Measurements from ENCODE around the gene CBR1. TPM values are rescaled to one million over a fixed set of nuclear protein-coding genes. Genes with fewer than 3 reads are reported as not detected.
A peak's percentile ranks its signal among the peaks of the same experiment; 100 is the strongest.

The CBR1 gene
- total and polyA plus RNA-seq, 10 of the 15 experiments (the other 5 are each of a cell fraction or from before 2014, with no cell fraction given): 16.9 to 138 (median 57.4) TPM

DNA sequence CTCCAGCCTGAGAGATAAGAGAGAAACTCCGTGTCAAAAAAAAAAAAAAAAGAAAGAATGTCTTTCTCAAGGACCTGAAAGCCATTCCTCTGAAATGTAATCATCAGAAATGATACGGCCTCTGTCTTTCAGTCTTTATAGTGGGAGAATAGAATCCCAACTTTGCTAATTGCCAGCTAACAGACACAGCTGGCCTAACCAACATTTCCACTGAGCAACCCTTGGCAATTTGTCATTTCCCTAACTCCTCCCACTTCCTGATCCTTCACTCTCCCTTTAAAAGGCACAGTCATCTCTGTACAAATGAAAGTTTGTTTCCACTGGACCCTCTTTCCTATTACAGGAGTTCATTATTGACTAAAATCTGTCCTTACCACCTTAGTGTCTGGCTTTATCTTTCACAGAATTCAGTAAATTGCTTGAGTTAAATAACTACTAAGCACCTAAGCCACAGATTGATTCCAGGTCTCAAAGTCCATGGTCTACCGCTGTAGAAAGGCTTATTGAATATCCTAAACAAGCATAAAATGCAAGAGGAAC, 4.3 kb upstream of the CBR1 start:
- FAIRE-seq (no peak), DNase-seq (ENCODE audit: low read depth, low spot score) (no peak), ATAC-seq (no peak)
- Histone ChIP-seq H4K20me1 (ENCODE audit: control insufficient read depth, insufficient read depth) (no peaks in the 10 kb centered on the region), H3K27me3 (replicated peaks in 1 of 2; ENCODE audit: control insufficient read depth in 2 of 2, insufficient read depth in 2 of 2, low read length in 1 of 2) (no peaks in the 10 kb centered on the region), H2AFZ (ENCODE audit: control insufficient read depth, low read depth, low read length) (peak overlapping the region; percentile 20; the same call in 1 of the 2 replicates), H3K36me3 (ENCODE audit: control insufficient read depth in 2 of 2, insufficient read depth in 2 of 2, low read length in 1 of 2) (no peaks in the 10 kb centered on the region), H3K9ac (ENCODE audit: control insufficient read depth, insufficient read depth, low read length) (no peak overlapping the region), H3K4me1 (ENCODE audit: control insufficient read depth, insufficient read depth, low read length) (peaks cover 4% of the 10 kb centered on the region), H3K4me2 (ENCODE audit: control insufficient read depth, insufficient read depth) (no peak overlapping the region), H3K79me2 (ENCODE audit: control insufficient read depth, insufficient read depth, low read length) (peaks cover 5% of the 10 kb centered on the region), H3K4me3 (no peak overlapping the region), H3K9me3 (replicated peaks; ENCODE audit: control insufficient read depth, insufficient read depth, low read length) (peaks cover 6% of the 10 kb centered on the region), H3K27ac (ENCODE audit: control insufficient read depth, insufficient read depth) (no peak overlapping the region)
- ChIA-PET SMC1A (ENCODE audit: uncharacterized antibody, unreplicated experiment) (interaction anchor here (1.2 kb wide), 1 partner anchor 38 kb away, joined by 3 read pairs; no protein-coding TSS in a partner anchor), CTCF (interaction anchor here (0.6 to 0.7 kb wide), 2 partner anchors 42 to 752 kb away, joined by 3 read pairs; no protein-coding TSS in a partner anchor), POLR2A (interaction anchor here (0.5 kb wide), 1 partner anchor 424 kb away, joined by 5 read pairs; no protein-coding TSS in a partner anchor), RAD21 (ENCODE audit: unreplicated experiment) (no interaction called here)
- in situ Hi-C loops (cut with MboI): no loop called here
- intact Hi-C loops (cut with micrococcal nuclease; ENCODE audit: unreplicated experiment): no loop called here
- WGBS (ENCODE audit: insufficient coverage, insufficient replicate concordance, low lambda C conversion rate, missing lambda C conversion rate): 71% methylated on average over 2 of the region's 3 CpGs
- BruUV-seq (replicated peaks): no TSS peak
- TF ChIP-seq ZNF217 (IDR thresholded peaks at IDR 0.05) (no peak), SMAD1 (IDR thresholded peaks at IDR 0.05; ENCODE audit: low read depth, partially characterized antibody) (no peak), ZNF24 (IDR thresholded peaks at IDR 0.05) (no peak), YY1 (IDR thresholded peaks at IDR 0.05; ENCODE audit: low read depth, low read length) (no peak), DPF2 (IDR thresholded peaks at IDR 0.05) (no peak), MEF2A (IDR thresholded peaks at IDR 0.05; ENCODE audit: insufficient read depth, low read depth, low read length) (no peak)
- TF ChIP-seq, protein P1, sequence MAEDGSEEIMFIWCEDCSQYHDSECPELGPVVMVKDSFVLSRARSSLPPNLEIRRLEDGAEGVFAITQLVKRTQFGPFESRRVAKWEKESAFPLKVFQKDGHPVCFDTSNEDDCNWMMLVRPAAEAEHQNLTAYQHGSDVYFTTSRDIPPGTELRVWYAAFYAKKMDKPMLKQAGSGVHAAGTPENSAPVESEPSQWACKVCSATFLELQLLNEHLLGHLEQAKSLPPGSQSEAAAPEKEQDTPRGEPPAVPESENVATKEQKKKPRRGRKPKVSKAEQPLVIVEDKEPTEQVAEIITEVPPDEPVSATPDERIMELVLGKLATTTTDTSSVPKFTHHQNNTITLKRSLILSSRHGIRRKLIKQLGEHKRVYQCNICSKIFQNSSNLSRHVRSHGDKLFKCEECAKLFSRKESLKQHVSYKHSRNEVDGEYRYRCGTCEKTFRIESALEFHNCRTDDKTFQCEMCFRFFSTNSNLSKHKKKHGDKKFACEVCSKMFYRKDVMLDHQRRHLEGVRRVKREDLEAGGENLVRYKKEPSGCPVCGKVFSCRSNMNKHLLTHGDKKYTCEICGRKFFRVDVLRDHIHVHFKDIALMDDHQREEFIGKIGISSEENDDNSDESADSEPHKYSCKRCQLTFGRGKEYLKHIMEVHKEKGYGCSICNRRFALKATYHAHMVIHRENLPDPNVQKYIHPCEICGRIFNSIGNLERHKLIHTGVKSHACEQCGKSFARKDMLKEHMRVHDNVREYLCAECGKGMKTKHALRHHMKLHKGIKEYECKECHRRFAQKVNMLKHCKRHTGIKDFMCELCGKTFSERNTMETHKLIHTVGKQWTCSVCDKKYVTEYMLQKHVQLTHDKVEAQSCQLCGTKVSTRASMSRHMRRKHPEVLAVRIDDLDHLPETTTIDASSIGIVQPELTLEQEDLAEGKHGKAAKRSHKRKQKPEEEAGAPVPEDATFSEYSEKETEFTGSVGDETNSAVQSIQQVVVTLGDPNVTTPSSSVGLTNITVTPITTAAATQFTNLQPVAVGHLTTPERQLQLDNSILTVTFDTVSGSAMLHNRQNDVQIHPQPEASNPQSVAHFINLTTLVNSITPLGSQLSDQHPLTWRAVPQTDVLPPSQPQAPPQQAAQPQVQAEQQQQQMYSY (CRISPR knock-in tag; IDR thresholded peaks at IDR 0.05): no peak
- TF ChIP-seq, protein P2, sequence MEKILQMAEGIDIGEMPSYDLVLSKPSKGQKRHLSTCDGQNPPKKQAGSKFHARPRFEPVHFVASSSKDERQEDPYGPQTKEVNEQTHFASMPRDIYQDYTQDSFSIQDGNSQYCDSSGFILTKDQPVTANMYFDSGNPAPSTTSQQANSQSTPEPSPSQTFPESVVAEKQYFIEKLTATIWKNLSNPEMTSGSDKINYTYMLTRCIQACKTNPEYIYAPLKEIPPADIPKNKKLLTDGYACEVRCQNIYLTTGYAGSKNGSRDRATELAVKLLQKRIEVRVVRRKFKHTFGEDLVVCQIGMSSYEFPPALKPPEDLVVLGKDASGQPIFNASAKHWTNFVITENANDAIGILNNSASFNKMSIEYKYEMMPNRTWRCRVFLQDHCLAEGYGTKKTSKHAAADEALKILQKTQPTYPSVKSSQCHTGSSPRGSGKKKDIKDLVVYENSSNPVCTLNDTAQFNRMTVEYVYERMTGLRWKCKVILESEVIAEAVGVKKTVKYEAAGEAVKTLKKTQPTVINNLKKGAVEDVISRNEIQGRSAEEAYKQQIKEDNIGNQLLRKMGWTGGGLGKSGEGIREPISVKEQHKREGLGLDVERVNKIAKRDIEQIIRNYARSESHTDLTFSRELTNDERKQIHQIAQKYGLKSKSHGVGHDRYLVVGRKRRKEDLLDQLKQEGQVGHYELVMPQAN (conservative IDR thresholded peaks at IDR 0.05): no peak
- TF ChIP-seq, protein P3, sequence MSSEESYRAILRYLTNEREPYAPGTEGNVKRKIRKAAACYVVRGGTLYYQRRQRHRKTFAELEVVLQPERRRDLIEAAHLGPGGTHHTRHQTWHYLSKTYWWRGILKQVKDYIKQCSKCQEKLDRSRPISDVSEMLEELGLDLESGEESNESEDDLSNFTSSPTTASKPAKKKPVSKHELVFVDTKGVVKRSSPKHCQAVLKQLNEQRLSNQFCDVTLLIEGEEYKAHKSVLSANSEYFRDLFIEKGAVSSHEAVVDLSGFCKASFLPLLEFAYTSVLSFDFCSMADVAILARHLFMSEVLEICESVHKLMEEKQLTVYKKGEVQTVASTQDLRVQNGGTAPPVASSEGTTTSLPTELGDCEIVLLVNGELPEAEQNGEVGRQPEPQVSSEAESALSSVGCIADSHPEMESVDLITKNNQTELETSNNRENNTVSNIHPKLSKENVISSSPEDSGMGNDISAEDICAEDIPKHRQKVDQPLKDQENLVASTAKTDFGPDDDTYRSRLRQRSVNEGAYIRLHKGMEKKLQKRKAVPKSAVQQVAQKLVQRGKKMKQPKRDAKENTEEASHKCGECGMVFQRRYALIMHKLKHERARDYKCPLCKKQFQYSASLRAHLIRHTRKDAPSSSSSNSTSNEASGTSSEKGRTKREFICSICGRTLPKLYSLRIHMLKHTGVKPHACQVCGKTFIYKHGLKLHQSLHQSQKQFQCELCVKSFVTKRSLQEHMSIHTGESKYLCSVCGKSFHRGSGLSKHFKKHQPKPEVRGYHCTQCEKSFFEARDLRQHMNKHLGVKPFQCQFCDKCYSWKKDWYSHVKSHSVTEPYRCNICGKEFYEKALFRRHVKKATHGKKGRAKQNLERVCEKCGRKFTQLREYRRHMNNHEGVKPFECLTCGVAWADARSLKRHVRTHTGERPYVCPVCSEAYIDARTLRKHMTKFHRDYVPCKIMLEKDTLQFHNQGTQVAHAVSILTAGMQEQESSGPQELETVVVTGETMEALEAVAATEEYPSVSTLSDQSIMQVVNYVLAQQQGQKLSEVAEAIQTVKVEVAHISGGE (CRISPR knock-in tag; IDR thresholded peaks at IDR 0.05): no peak
- TF ChIP-seq, protein P4, sequence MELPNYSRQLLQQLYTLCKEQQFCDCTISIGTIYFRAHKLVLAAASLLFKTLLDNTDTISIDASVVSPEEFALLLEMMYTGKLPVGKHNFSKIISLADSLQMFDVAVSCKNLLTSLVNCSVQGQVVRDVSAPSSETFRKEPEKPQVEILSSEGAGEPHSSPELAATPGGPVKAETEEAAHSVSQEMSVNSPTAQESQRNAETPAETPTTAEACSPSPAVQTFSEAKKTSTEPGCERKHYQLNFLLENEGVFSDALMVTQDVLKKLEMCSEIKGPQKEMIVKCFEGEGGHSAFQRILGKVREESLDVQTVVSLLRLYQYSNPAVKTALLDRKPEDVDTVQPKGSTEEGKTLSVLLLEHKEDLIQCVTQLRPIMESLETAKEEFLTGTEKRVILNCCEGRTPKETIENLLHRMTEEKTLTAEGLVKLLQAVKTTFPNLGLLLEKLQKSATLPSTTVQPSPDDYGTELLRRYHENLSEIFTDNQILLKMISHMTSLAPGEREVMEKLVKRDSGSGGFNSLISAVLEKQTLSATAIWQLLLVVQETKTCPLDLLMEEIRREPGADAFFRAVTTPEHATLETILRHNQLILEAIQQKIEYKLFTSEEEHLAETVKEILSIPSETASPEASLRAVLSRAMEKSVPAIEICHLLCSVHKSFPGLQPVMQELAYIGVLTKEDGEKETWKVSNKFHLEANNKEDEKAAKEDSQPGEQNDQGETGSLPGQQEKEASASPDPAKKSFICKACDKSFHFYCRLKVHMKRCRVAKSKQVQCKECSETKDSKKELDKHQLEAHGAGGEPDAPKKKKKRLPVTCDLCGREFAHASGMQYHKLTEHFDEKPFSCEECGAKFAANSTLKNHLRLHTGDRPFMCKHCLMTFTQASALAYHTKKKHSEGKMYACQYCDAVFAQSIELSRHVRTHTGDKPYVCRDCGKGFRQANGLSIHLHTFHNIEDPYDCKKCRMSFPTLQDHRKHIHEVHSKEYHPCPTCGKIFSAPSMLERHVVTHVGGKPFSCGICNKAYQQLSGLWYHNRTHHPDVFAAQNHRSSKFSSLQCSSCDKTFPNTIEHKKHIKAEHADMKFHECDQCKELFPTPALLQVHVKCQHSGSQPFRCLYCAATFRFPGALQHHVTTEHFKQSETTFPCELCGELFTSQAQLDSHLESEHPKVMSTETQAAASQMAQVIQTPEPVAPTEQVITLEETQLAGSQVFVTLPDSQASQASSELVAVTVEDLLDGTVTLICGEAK (IDR thresholded peaks at IDR 0.05; ENCODE audit: borderline replicate concordance): no peak
